Parathyroid adenoma (tissue), 2 donors: ENCODE data around the gene C12orf43.
A peak's percentile ranks its signal among the peaks of the same experiment; 100 is the strongest.

Experiments used
- H2AFZ ChIP-seq: fragments of 300-600 bp; sonication (generic); one replicate; pipeline ENCODE4 v1.7.0; 2017; ENCODE audit warnings: antibody characterized with exemption, mild to moderate bottlenecking
- H3K27ac ChIP-seq: fragments of 300-600 bp; sonication (generic); one replicate; pipeline ENCODE4 v1.7.0; 2017
- H3K27me3 ChIP-seq: fragments of 300-600 bp; sonication (generic); one replicate; pipeline ENCODE4 v1.7.0; 2017; ENCODE audit warnings: low read length; ENCODE audit not compliant: control insufficient read depth, insufficient read depth
- H3K36me3 ChIP-seq: fragments of 300-600 bp; sonication (generic); one replicate; pipeline ENCODE4 v1.7.0; 2017; ENCODE audit warnings: low read length; ENCODE audit not compliant: control insufficient read depth, insufficient read depth
- H3K4me1 ChIP-seq: fragments of 300-600 bp; sonication (generic); one replicate; pipeline ENCODE4 v1.7.0; 2017; ENCODE audit warnings: control low read depth
- H3K4me2 ChIP-seq: fragments of 300-600 bp; sonication (generic); one replicate; pipeline ENCODE4 v1.7.0; 2017; ENCODE audit warnings: low read length
- H3K4me3 ChIP-seq: fragments of 300-600 bp; sonication (generic); one replicate; pipeline ENCODE4 v1.7.0; 2017; ENCODE audit warnings: low read depth, low read length
- H3K79me2 ChIP-seq: fragments of 300-600 bp; sonication (generic); one replicate; pipeline ENCODE4 v1.7.0; 2017; ENCODE audit warnings: control low read depth
- H3K9ac ChIP-seq: fragments of 300-600 bp; sonication (generic); one replicate; pipeline ENCODE4 v1.7.0; 2017; ENCODE audit warnings: mild to moderate bottlenecking
- H3K9me3 ChIP-seq: fragments of 300-600 bp; sonication (generic); one replicate; pipeline ENCODE4 v1.7.0; 2017; ENCODE audit warnings: low read length; ENCODE audit not compliant: control insufficient read depth
- TF ChIP-seq, protein P1 (sequence below): fragments of 300-600 bp; sonication (generic); IDR thresholded peaks from one replicate; pipeline ENCODE4 v1.7.0; 2017; ENCODE audit warnings: antibody characterized with exemption, mild to moderate bottlenecking
- donor health status: primary hyperparathyroidism.

Gene C12orf43

DNA sequence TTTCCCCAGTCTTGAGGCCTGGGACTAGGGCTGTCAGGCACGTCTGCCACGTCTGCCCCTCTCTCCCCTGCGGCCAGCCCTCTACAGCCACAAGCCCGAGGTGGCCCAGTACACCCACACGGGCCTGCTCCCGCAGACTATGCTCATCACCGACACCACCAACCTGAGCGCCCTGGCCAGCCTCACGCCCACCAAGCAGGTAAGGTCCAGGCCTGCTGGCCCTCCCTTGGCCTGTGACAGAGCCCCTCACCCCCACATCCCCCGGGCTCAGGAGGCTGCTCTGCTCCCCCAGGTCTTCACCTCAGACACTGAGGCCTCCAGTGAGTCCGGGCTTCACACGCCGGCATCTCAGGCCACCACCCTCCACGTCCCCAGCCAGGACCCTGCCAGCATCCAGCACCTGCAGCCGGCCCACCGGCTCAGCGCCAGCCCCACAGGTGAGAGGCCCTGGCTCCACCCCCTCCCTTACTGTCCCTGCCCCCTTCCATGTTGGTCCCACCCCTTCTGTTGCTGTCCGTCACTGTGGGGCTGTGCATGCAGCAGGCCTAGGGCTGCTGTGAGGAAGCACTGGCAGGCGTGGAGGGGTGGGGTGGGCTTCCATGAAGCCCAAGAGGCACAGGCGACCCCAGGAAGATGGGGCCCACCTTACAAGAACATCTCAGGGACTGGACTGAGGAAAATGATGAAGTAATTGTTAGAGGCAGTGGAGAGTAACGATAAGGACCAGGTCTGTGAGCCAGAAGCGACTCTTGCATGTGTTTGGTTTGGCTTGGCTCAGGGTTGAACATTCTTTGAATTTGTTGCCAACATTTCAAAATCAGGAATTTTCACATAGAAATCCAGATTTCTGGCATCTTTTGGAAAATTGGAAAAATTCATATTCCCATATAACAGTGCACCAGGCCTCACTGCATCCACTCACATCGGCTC is 16.8 kb downstream of the C12orf43 start:
- Histone ChIP-seq H3K79me2 (no peaks in the 10 kb centered on the region), H3K4me2 (no peak overlapping the region), H3K27me3 (no peaks in the 10 kb centered on the region), H3K4me3 (no peak overlapping the region), H3K36me3 (no peaks in the 10 kb centered on the region), H3K9me3 (no peaks in the 10 kb centered on the region), H3K4me1 (no peaks in the 10 kb centered on the region), H3K27ac (no peak overlapping the region), H3K9ac (no peak overlapping the region), H2AFZ (peak overlapping the region; percentile 22)
- TF ChIP-seq, protein P1, sequence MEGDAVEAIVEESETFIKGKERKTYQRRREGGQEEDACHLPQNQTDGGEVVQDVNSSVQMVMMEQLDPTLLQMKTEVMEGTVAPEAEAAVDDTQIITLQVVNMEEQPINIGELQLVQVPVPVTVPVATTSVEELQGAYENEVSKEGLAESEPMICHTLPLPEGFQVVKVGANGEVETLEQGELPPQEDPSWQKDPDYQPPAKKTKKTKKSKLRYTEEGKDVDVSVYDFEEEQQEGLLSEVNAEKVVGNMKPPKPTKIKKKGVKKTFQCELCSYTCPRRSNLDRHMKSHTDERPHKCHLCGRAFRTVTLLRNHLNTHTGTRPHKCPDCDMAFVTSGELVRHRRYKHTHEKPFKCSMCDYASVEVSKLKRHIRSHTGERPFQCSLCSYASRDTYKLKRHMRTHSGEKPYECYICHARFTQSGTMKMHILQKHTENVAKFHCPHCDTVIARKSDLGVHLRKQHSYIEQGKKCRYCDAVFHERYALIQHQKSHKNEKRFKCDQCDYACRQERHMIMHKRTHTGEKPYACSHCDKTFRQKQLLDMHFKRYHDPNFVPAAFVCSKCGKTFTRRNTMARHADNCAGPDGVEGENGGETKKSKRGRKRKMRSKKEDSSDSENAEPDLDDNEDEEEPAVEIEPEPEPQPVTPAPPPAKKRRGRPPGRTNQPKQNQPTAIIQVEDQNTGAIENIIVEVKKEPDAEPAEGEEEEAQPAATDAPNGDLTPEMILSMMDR = no peak

DNA sequence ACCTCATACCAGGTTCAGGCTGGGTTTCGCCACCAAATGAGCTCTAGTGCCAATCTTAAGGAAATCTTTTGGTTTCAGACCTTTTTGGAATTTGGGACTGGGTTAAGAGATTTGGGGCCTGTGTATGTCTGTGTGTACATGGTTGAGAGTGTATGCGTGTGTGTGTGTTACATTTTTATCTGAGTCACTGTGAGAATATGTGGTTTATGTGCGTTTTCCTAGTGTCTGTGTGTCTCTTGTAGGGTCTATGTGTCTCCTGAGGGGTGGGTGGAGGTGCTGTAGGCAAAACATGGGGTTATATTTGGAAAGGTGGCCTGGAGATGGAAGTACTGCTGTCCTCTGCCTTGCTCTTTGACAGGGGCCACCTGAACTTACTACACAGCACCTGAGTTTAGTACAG is 17.9 kb downstream of the C12orf43 start:
- H3K4me3 ChIP-seq = no peak overlapping the region
- TF ChIP-seq, protein P1 = no peak
- H2AFZ ChIP-seq = no peak overlapping the region
- no peak overlapping the region for H3K4me2 ChIP-seq
- no peaks in the 10 kb centered on the region for H3K27me3 ChIP-seq
- no peak overlapping the region for H3K27ac ChIP-seq
- no peaks in the 10 kb centered on the region for H3K36me3 ChIP-seq
- H3K4me1 ChIP-seq = no peaks in the 10 kb centered on the region
- no peak overlapping the region for H3K9ac ChIP-seq
- no peaks in the 10 kb centered on the region for H3K79me2 ChIP-seq
- no peaks in the 10 kb centered on the region for H3K9me3 ChIP-seq

DNA sequence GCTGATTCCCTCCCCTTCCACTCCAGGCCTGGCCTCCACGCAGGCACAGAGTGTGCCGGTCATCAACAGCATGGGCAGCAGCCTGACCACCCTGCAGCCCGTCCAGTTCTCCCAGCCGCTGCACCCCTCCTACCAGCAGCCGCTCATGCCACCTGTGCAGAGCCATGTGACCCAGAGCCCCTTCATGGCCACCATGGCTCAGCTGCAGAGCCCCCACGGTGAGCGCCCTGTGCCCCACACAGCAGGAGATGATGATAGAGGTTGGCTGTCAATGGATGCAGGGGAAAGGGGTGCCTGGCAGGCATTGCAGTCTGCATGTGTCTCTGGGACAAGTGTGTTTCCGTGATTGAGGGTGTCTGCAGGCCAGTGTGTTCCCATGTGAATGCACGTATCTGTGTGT is 18.8 kb downstream of the C12orf43 start:
- Histone ChIP-seq H3K9me3 (no peaks in the 10 kb centered on the region), H3K4me2 (no peak overlapping the region), H3K4me1 (no peaks in the 10 kb centered on the region), H3K27ac (no peak overlapping the region), H3K36me3 (no peaks in the 10 kb centered on the region), H3K79me2 (no peaks in the 10 kb centered on the region), H3K9ac (no peak overlapping the region), H2AFZ (no peak overlapping the region), H3K27me3 (no peaks in the 10 kb centered on the region), H3K4me3 (no peak overlapping the region)
- TF ChIP-seq, protein P1 = no peak

DNA sequence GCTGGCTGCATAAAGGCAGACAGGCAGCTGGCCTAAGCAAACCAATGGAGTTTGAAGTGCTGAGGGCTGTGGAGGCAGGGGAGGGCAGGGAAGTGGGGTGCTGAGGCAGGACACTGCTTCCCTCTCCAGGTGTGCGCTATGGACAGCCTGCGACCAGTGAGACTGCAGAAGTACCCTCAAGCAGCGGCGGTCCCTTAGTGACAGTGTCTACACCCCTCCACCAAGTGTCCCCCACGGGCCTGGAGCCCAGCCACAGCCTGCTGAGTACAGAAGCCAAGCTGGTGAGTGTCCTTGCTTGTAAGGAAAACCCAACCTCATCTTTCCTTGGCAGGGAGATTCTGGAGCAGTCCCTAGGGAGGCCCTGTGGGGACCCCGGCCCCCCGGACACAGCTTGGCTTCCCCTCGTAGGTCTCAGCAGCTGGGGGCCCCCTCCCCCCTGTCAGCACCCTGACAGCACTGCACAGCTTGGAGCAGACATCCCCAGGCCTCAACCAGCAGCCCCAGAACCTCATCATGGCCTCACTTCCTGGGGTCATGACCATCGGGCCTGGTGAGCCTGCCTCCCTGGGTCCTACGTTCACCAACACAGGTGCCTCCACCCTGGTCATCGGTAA is 20.0 kb downstream of the C12orf43 start:
- Histone ChIP-seq H2AFZ (no peak overlapping the region), H3K79me2 (no peaks in the 10 kb centered on the region), H3K4me2 (no peak overlapping the region), H3K9ac (no peak overlapping the region), H3K36me3 (no peaks in the 10 kb centered on the region), H3K4me1 (no peaks in the 10 kb centered on the region), H3K9me3 (no peaks in the 10 kb centered on the region), H3K27ac (no peak overlapping the region), H3K4me3 (no peak overlapping the region), H3K27me3 (no peaks in the 10 kb centered on the region)
- TF ChIP-seq, protein P1 = no peak
